OCI-LY1 (cell line): Measurements from ENCODE around the gene PSAPL1.

ENCODE experiments used
- EZH2 ChIP-seq: fragments of 200-600 bp; sonication (generic), shearing (Covaris generic); IDR thresholded peaks from 2 replicates; pipeline ENCODE4 v1.8.0; 2017; ENCODE audit warnings: borderline replicate concordance, mixed run types, mild to moderate bottlenecking, antibody characterized with exemption, low read length, moderate library complexity, mixed read lengths
- TF ChIP-seq, protein P1 (sequence below): fragments of 200-600 bp; sonication (generic), shearing (Covaris generic); IDR thresholded peaks from 2 replicates; pipeline ENCODE4 v1.5.1; 2017; ENCODE audit warnings: mild to moderate bottlenecking, antibody characterized with exemption, low read length, moderate library complexity, mixed read lengths

GRCh38 chr4:7450775-7451433 is 16.2 kb upstream of the PSAPL1 start:
- TF ChIP-seq, protein P1, sequence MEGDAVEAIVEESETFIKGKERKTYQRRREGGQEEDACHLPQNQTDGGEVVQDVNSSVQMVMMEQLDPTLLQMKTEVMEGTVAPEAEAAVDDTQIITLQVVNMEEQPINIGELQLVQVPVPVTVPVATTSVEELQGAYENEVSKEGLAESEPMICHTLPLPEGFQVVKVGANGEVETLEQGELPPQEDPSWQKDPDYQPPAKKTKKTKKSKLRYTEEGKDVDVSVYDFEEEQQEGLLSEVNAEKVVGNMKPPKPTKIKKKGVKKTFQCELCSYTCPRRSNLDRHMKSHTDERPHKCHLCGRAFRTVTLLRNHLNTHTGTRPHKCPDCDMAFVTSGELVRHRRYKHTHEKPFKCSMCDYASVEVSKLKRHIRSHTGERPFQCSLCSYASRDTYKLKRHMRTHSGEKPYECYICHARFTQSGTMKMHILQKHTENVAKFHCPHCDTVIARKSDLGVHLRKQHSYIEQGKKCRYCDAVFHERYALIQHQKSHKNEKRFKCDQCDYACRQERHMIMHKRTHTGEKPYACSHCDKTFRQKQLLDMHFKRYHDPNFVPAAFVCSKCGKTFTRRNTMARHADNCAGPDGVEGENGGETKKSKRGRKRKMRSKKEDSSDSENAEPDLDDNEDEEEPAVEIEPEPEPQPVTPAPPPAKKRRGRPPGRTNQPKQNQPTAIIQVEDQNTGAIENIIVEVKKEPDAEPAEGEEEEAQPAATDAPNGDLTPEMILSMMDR: no peak
- TF ChIP-seq EZH2: no peak
